Brain pericyte (primary cell): ENCODE measurements around the gene ATAD5.
"Not testable (repeated sequence)": the region's sequence is repeated elsewhere in the genome, so short reads cannot be mapped to it uniquely, and the experiment has no call there.

ENCODE experiments used
- DNase-seq: peaks from one replicate; pipeline ENCODE4 v3.0.0-alpha.2; 2012; ENCODE audit warnings: low read depth, low spot score

Gene ATAD5, protein sequence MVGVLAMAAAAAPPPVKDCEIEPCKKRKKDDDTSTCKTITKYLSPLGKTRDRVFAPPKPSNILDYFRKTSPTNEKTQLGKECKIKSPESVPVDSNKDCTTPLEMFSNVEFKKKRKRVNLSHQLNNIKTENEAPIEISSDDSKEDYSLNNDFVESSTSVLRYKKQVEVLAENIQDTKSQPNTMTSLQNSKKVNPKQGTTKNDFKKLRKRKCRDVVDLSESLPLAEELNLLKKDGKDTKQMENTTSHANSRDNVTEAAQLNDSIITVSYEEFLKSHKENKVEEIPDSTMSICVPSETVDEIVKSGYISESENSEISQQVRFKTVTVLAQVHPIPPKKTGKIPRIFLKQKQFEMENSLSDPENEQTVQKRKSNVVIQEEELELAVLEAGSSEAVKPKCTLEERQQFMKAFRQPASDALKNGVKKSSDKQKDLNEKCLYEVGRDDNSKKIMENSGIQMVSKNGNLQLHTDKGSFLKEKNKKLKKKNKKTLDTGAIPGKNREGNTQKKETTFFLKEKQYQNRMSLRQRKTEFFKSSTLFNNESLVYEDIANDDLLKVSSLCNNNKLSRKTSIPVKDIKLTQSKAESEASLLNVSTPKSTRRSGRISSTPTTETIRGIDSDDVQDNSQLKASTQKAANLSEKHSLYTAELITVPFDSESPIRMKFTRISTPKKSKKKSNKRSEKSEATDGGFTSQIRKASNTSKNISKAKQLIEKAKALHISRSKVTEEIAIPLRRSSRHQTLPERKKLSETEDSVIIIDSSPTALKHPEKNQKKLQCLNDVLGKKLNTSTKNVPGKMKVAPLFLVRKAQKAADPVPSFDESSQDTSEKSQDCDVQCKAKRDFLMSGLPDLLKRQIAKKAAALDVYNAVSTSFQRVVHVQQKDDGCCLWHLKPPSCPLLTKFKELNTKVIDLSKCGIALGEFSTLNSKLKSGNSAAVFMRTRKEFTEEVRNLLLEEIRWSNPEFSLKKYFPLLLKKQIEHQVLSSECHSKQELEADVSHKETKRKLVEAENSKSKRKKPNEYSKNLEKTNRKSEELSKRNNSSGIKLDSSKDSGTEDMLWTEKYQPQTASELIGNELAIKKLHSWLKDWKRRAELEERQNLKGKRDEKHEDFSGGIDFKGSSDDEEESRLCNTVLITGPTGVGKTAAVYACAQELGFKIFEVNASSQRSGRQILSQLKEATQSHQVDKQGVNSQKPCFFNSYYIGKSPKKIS (N-terminal part only)

DNA sequence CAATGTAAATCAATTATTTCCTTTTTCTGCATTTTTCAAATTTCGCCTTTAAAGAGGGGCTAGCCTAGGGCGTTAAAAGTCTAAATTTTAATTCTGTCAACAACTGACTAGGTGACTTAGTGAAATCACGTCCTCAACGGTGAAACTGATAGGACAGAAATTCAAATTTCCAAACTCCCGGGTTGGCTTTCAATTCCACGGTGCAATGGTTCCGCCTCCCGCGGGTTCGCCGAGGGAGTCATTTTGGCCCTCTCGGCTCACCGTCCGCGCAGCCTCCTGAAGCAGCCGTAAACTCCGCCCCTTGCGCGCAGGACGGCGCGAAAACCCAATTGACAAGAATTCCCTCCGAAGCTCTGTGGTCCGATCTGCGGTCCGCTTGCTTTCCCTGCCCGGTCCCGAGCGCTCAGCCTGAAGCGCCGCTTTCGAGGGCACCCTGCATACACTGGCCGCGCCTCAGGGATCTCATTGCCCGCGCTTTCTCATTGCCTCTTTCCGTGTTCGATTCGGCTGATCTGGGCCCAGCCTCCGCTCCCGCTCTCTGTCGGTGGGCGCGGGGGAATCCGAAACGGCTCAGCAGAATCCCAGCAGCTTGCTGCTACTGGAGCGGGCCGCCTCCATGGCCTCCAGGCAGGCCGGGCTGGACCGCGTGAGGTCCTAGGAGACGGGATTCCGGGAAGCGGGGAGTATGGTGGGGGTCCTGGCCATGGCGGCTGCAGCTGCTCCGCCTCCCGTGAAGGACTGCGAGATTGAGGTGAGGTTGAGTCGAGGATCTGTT lies at the start of gene ATAD5:
ATAD5 (plus strand) TSS at position 304 of the 775 bp plus-strand sequence; CDS start at position 686, 382 bp downstream.
- DNase-seq, result peak; percentile 68

DNA sequence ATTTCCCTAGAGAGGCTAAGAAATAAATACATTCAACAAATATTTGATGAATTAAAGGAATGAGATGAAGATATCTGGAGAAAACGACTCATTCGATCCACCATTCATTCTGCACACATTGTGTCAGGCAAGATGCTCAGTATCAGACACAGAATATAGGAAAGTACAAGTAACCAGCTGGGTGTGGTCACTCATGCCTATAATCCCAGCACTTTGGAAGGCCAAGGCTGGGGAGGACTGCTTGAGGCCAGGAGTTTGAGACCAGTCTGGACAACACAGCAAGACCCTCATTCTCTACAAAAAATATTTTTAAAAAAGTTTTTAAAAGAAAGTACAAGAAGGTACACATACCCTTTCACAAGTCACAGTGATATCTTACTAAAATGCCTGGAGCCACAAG lies 49.6 kb upstream of the ATAD5 start:
- no peak for DNase-seq

DNA sequence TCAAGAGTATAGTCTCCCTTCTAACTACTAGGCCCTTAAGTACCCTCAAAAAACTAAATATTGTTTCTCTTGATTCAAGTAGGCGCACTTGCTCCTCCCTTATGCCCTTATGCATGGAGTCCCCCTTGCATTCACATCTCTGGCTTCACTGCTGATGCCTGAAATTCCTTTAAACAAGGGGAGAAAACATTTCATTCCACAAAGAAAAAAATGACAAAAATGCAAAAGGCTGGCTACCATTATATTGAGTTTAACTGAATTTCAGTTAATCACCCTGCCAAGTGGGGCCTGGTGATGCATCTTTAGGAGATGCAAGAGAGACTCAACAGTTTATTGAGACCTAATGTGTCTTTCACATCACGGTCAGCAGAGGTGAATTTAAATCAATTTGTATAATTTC lies 42.8 kb upstream of the ATAD5 start:
- DNase-seq, result no peak

DNA sequence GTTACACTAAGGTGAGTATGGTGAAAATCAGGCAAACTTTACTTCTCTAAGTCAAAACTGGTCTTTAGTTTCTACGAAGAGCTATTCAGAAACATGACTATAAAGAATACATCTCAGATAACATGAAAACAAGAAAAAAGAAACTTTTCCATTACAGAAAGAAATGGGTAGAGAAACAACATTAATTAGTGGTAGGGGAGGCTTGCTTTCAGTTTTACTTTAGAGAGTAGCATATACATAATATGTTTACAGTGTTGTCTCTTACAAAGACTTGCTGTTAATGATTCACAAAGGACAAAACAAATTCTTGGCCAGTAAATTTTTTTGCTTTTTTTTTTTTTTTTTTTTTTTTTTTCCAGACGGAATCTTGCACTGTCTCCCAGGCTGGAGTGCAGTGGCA lies 41.5 kb upstream of the ATAD5 start:
- no peak for DNase-seq

DNA sequence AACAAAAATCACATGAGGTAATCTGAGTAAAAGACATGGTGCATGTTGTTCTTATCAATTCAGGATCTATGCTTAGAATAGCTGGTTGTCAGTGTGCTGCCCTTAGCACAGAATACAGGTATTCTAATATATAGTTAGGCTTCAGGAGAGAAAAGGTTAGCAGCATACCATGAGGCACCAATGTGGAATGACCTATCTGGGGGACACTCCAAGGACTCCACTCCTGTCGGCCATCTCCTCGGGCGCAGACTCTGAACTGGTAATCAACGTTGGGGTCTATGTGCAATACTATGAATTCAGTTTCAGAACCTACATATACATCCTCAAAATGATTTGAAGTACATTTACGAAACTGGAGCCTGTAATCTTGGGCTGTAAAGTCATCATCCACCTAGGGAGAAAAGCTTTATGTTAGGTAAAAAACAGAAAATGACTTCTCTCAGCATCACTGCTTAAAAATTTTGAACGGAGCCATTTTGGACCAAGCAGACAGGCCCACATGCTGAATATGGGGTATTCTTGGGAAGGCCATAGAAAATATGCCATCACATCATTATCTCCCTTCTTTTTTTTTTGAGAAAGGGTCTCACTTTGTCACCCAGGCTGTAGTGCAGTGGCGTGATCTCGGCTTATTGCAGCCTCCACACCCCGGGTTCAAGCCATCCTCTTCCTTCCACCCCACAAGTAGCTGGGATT lies 38.3 kb upstream of the ATAD5 start:
- DNase-seq, result no peak

DNA sequence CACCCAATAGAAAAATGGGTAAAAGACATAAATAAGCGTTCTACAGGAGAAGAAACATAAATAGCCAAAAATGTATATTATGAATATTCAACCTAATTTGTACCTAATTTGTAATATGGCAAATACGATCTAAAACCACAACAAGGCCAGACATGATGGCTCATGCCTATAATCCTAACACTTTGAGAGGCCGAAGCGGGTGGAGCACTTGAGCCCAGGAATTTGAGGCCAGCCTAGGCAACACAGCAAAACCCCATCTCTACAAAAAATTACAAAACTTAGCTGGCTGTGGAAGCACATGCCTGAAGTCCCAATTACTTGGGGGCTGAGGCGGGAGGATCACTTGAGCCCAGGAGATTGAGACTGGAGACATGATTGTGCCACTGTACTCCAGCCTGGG lies 37.4 kb upstream of the ATAD5 start:
- DNase-seq, result no peak

DNA sequence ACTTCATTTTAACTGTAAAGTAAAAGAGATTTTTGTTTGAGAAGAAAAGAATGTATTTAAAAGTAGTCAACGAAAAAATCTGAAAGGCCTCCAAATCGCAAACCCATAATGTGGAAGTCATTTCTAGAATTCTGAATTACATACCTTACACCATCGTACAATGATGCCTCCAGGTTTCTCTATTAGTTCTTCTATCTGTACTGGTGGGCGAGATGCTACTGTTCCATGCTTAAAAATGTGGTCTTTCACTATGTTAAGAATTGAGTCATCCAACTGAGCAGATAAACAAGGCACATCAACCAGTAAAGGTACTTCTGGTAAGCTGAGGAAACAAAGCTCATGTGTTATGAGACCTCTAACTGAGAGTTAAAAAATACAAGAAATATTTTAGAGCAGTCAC lies 35.8 kb upstream of the ATAD5 start:
- DNase-seq, result no peak

DNA sequence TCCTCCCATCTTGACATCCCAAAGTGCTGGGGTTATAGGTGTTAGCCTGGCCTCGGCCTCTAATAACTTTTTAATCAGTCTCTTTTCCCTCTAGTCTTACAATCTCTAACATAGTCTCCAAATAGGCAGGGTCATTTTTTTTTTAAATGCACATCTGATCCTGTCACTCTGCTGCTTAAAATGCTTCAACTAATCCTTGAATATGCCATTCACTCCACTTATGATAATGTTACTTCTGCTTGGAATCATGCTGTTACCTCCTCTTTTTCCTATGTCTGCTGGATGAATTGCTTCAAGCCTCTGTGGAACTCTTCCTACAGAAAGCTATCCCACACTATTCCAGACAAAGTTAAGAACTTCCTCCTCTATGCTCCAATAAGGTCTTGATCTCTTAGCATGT lies 30.1 kb upstream of the ATAD5 start:
- no peak for DNase-seq

DNA sequence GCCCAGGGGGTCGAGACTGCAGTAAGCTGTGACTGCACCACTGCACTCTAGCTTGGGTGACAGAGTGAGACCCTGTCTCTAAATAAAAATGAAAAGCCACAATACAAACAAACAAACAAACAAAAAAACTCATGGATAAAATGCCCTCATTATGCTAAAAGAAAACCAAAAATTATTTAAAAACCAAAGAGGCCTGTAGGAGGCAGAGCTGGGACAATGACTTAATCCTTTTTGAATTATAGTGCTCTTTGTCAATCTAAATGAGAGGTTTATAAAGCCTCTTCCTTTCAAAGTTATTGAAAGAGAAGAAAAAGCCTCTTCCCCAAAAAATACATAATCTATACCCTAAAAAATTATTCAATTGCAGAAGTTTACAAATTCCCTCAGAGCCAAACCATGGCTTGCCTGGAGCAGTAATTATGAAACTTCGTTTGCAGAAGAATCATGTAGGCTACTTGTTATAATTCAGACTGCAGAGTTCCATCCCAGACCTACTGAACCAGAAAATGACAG lies 25.8 kb upstream of the ATAD5 start:
- no peak for DNase-seq

DNA sequence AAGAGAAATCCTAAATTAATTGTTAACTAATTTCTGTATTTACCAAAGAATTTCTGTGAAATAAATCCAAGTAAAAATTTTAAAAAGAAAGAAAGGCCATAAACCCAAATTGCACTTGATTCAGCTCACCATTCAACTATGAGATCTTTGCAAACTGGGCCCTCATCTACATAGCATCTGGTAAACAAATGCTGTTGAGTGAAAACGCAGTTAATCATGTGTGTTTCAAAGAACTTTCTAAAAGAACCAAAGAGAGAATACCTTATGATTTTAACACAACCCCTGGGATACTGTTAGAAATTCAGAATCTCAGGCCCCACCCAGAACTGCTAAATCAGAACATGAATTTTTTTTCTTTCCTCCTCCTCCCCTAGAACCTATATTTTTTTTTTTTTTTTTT lies 23.9 kb upstream of the ATAD5 start:
- no peak for DNase-seq

DNA sequence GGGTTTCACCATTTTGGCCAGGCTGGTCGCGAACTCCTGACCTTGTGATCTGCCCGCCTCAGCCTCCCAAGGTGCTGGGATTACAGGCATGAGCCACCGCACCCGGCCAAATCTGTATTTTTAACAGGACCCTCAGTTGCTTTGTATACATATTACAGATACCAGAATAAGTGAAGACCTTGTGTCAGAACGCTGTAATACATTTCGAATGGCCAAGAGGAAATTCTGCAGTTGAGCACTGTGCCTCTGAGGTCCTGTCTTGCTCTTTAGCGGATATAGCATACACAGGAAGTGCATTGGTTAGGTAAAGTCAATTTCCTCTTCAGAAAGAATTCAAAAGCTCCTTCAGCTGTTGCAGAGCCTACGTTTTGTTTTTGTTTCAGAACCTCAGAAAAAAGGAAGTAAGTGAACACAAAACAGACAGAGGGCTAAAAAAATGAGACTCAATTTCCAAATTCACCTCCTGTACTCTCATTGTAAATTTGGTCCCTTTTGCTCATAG lies 22.9 kb upstream of the ATAD5 start:
- DNase-seq, result no peak

DNA sequence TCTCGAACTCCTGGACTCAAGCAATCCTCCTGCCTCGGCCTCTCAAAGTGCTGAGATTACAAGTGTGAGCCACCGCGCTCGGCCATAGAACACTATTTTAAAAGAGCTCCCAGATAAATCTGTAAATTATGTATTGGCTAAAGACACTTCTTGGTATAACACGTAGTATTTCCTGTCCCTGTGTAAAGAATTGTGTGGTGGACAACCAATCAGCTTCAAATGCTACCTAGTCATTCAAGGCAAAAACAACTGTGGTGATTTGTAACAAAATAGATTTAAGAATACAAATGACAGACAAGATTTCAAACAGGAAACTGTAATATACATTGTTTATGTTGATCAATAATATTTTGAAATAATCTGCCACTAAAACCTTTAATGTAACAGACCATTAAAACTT lies 21.9 kb upstream of the ATAD5 start:
- no peak for DNase-seq

DNA sequence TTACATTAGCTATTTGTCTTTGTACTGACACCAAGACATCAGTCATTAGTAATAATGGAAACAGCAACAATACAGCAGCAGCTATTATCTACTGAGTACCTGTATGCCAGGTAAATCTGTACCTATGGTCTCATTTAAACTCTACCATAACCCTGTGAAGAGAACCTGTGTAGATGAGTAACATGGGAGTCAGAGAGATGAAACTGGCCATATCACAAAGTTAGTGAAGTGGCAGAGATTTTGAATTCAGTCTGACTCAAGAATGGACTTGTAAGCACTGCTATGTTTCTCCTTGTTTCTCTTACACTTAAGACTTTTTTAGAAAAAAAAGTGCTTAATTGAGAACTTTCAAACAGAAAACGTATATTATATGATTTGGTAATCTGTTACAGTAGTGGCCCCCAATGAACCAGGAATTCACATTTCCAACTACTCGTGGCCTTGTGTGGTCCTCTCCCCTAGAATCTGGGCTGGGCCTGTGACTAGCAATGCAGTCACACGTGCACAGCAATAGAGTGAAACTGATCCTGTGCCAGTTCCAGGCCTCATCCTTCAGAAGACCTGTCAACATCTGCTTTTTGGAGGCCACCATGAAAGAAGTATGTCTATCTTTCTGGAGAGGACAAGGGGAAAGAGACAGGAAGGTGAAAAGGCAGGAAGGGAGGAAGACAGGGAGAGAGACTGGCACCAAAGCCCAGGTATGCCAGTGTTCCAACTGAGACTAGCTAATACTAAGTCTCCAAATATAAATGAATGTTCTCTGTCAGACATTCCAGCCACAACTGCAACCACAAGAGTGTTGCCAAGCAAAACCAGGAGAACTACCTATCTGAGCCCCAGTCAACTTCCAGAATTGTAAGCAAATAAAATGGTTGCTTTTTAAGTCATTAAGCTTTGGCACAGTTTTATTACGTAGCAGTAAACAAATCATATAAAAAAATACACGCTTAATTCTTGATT lies 19.3 kb upstream of the ATAD5 start:
- DNase-seq, result no peak

DNA sequence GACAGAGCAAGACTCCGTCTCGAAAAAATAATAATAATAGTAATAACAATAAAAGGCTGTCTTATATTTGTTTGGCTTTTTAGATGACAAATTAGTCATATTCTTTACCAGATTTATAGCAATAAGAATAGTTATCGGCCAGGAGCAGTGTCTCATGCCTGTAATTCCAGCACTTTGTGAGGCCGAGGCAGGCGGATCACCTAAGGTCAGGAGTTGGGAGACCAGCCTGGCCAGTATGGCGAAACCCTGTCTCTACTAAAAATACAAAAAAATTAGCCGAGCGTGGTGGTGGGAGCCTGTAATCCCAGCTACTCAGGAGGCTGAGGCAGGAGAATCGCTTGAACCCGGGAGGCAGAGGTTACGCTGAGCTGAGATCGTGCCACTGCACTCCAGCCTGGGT lies 17.5 kb upstream of the ATAD5 start:
- not testable (repeated sequence) for DNase-seq

DNA sequence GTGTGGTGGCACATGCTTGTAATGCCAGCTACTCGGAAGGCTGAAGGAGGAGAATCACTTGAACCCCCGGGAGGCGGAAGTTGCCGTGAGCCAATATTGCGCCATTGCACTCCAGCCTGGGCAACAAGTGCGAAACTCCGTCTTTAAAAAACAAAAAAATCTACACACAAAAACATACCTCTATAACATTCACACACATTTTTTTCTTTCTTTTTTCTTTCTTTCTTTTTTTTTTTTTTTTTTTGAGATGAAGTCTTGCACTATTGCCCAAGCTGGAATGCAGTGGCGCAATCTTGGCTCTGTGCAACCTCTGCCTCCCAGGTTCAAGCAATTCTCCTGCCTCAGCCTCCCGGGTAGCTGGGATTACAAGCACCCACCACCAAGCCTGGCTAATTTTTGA lies 16.9 kb upstream of the ATAD5 start:
- DNase-seq, result not testable (repeated sequence)

DNA sequence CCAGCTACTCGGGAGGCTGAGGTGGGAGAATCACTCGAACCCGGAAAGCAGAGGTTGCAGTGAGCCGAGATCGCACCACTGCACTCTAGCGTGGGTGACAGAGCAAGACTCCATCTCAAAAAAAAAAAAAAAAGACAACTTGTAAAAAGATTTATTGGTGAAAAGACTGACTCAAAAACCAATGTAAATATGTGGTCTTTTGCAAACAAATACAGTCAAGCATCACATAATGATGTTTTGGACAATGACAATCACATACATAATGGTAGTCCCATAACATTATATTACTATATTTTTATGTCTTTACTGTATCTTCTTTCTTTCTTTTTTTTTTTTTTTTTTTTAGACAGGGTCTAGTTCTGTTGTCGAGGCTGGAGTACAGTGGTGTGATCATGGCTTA lies 15.6 kb upstream of the ATAD5 start:
- DNase-seq, result no peak

DNA sequence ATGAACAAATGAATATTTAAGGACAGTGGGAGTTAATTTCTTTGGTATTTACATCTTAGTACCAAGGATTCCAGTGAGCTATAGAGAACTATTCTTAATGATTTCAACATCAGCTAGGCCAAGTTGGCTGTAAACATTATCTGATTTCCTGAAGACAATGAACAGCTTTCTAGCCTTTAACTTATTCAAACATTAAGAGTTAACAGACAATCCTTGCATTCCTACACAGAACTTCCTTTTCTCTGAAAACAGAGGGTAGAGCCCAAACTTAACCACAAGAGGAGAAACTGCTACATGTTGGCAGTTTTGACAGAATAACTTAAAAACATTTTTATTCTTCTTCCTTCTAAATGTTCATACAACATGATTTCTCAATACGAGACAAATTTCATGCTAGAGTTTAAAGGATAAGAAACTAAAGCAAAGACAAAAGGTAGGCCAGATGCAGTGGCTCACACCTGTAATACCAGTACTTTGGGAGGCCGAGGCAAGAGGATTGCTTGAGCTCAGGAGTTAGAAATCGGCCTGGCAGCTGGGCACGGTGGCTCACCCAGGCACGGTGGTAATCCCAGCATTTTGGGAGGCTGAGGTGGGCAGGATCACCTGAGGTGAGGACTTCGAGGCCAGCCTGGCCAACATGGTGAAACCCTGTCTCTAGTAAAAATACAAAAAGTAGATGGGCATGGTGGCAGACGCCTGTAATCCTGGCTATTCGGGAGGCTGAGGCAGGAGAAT lies 11.6 kb upstream of the ATAD5 start:
- DNase-seq, result no peak
